ENCODE data around the gene SLC44A5. TPM values are rescaled to one million over a fixed set of nuclear protein-coding genes. Genes with fewer than 3 reads are reported as not detected.

SLC44A5 gene
- total RNA-seq, 1 experiment from 2014 or later: 2.4 TPM

GRCh38 chr1:75317976-75318375, 292.9 kb downstream of the SLC44A5 start:
- no CpG with 5 or more reads among the region's 4 CpGs for WGBS (ENCODE audit: extremely low coverage, insufficient read length, low lambda C conversion rate)
- TF ChIP-seq CTCF (conservative IDR thresholded peaks at IDR 0.05): no peak
- Histone ChIP-seq H3K23me2 (ENCODE audit: insufficient read length, low read depth, low read length, poor library complexity, severe bottlenecking) (no peaks in the 10 kb centered on the region), H4K8ac (replicated peaks; ENCODE audit: insufficient read length, low read depth, low read length) (no peak overlapping the region), H3K4ac (ENCODE audit: low read depth, low read length) (no peak overlapping the region), H2AK5ac (ENCODE audit: insufficient read length, low read length) (no peak overlapping the region), H3K56ac (ENCODE audit: insufficient read length, low read depth, low read length) (no peak overlapping the region), H4K20me1 (ENCODE audit: control insufficient read depth, insufficient read depth, insufficient read length) (no peaks in the 10 kb centered on the region), H3K14ac (ENCODE audit: insufficient read depth, low read length) (no peak overlapping the region), H3K79me1 (ENCODE audit: insufficient read depth, low read depth, low read length, poor library complexity, severe bottlenecking) (no peaks in the 10 kb centered on the region), H4K5ac (ENCODE audit: insufficient read length, low read depth, low read length) (no peak overlapping the region), H3K9me3 (ENCODE audit: control insufficient read depth, low read depth, low read length) (no peaks in the 10 kb centered on the region), H3K27me3 (ENCODE audit: insufficient read depth, low read length) (no peaks in the 10 kb centered on the region), H3K4me1 (ENCODE audit: insufficient read depth, low read length) (no peaks in the 10 kb centered on the region), H2BK15ac (ENCODE audit: low read depth, low read length) (no peak overlapping the region), H3K4me2 (ENCODE audit: insufficient read depth, insufficient read length, low read length) (no peak overlapping the region), H3K79me2 (ENCODE audit: insufficient read depth, low read length) (no peaks in the 10 kb centered on the region), H3K18ac (ENCODE audit: insufficient read length, low read depth, low read length) (no peak overlapping the region), H3K23ac (ENCODE audit: insufficient read length, low read depth, low read length) (no peak overlapping the region), H2BK120ac (ENCODE audit: low read depth, low read length, poor library complexity, severe bottlenecking) (no peak overlapping the region), H3T11ph (ENCODE audit: low read length) (no peak overlapping the region), H2AFZ (ENCODE audit: low read length) (no peak overlapping the region), H2BK20ac (ENCODE audit: low read depth, low read length, poor library complexity, severe bottlenecking) (no peak overlapping the region), H2BK5ac (ENCODE audit: insufficient read length, low read length) (no peak overlapping the region), H3K9ac (ENCODE audit: extremely low read depth, insufficient read length, low read length) (no peak overlapping the region), H3K27ac (ENCODE audit: insufficient read length, low read depth, low read length) (no peak overlapping the region), H2BK12ac (ENCODE audit: insufficient read length, low read depth, low read length) (no peak overlapping the region), H4K91ac (ENCODE audit: insufficient read length, low read depth, low read length) (no peak overlapping the region)
- Mint-ChIP-seq H3K27me3 (ENCODE audit: low read depth) (no peaks in the 10 kb centered on the region), H3K4me3 (no peak overlapping the region), H3K9me3 (no peaks in the 10 kb centered on the region), H3K27ac (no peak overlapping the region), H3K4me1 (peaks cover 3% of the 10 kb centered on the region in 2 experiments; a peak in 3 of 4 replicates), H3K36me3 (ENCODE audit: insufficient read depth in 1 of 3, low read depth in 3 of 3) (no peaks in the 10 kb centered on the region)
- no peak for DNase-seq
